Testis (tissue), 2 donors: Measurements from ENCODE around the gene KIDINS220.

Source experiments
- POLR2A ChIP-seq: fragments of 450-650 bp; IDR thresholded peaks from one replicate; pipeline ENCODE4 v1.6.1; 2017; ENCODE audit warnings: antibody characterized with exemption, mild to moderate bottlenecking, moderate library complexity
- TF ChIP-seq, protein P1 (sequence below), 3 experiments: fragments of 450-650 bp in 2 of 3; fragments of 200-600 bp in 1 of 3; sonication (generic) in 1 of 3; IDR thresholded peaks; one replicate each; pipeline ENCODE4 v1.5.1; 2016 to 2019; ENCODE audit warnings: antibody characterized with exemption in 3 of 3, mild to moderate bottlenecking in 2 of 3, moderate library complexity in 1 of 3

- TF ChIP-seq, protein P1, sequence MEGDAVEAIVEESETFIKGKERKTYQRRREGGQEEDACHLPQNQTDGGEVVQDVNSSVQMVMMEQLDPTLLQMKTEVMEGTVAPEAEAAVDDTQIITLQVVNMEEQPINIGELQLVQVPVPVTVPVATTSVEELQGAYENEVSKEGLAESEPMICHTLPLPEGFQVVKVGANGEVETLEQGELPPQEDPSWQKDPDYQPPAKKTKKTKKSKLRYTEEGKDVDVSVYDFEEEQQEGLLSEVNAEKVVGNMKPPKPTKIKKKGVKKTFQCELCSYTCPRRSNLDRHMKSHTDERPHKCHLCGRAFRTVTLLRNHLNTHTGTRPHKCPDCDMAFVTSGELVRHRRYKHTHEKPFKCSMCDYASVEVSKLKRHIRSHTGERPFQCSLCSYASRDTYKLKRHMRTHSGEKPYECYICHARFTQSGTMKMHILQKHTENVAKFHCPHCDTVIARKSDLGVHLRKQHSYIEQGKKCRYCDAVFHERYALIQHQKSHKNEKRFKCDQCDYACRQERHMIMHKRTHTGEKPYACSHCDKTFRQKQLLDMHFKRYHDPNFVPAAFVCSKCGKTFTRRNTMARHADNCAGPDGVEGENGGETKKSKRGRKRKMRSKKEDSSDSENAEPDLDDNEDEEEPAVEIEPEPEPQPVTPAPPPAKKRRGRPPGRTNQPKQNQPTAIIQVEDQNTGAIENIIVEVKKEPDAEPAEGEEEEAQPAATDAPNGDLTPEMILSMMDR (IDR thresholded peaks at IDR 0.05), result no peak
- TF ChIP-seq POLR2A, result no peak
Observed at GRCh38 chr2:8886876-8887275, 49.5 kb upstream of the KIDINS220 start.
